NCI-H2171 treated with DMSO at 0.1 percent for 48 hours (cell line): Measurements from ENCODE around the gene NT5C1B.

ENCODE experiments used
- DNase-seq: peaks from one replicate; lab custom pipeline; 2025; lab: John Stamatoyannopoulos, UW

NT5C1B gene

DNA sequence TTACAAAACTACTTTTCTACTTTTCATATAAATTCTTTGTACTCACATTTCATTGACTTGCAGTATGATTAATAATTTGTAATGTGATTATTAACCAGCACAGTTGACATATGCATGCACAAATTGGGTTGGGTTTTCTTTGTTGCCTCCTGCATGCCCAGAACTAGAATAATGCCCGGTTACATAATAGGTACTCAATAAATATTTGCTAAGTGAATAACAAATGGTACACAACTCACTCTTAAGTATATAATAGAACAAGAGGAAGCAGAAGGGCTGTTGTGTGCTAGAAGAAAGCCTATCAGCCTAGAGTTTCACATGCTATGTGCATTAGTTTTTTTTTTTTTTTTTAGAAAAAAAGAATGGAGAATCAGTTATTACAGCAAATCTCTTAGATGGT lies 38.2 kb downstream of the NT5C1B start:
- no peak for DNase-seq

- no peak for DNase-seq
Measured at GRCh38 chr2:18550433-18550832, 38.9 kb downstream of the NT5C1B start.

GRCh38 chr2:18549083-18549482 lies 40.3 kb downstream of the NT5C1B start:
- no peak for DNase-seq

DNA sequence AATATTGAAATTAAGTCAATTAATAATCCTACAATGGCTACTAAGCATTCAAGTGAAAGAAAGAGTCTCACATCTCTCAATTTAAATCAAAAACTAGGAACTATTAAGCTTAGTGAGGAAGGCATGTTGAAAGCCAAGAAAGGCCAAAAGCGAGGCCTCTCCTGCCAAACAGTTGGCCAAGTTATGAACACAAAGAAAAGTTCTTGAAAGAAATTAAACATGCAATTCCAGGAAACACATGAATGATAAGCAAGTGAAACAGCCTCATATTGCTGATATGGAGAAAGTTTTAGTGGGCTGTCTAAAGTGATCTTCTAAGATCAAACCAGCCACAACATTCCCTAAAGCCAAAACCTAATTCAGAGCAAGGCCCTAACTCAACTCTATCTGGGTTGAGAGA lies 40.7 kb downstream of the NT5C1B start:
- no peak for DNase-seq

- DNase-seq = peak; percentile 32
Measured at GRCh38 chr2:18546567-18546966, 42.8 kb downstream of the NT5C1B start.

GRCh38 chr2:18545384-18545783 lies 44.0 kb downstream of the NT5C1B start:
- DNase-seq = no peak

- no peak for DNase-seq
Measured at GRCh38 chr2:18544171-18544570, 45.2 kb downstream of the NT5C1B start.

- DNase-seq = no peak
Measured at GRCh38 chr2:18540872-18541271, 48.5 kb downstream of the NT5C1B start.

GRCh38 chr2:18536697-18537096 lies 52.7 kb downstream of the NT5C1B start:
- DNase-seq = no peak

DNA sequence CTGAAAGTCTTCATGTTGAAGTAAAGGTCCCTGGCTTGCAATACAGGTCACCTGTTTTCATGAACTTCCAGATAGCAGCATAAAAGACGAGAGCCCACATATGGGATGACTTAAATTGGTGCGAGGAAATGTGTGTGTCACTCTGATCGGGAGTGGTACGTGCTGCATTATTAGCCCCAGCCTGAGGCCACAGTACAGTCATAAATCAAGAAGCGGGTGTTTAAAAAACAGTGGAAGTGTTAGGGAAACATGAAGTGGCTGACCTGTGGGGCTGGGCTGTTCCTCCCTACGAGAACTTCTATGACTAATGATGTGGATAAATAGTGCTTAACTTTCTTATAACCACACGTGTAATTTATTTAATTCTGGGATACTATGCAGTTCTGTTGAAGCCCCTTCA lies 53.3 kb downstream of the NT5C1B start:
- no peak for DNase-seq

- DNase-seq = no peak
Measured at GRCh38 chr2:18531194-18531593, 58.2 kb downstream of the NT5C1B start.

DNA sequence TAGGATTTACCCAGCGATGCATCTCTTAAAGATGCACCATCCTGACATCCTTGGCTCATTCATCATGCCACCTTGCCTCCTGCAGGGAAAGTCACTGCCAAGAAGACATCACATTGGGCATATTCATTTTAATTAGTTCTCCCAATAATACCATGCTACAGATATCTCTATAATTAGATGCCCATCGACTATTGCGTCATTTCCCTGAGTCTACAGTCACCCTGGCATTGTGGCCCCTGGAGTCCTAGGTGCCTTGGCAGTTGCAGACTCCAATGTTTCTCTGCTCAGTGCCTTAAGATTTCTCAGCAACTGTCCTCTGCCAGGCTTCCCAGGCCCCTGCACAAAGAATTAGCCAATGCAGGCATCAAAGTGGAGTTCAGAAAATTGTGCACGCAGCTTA lies 61.5 kb downstream of the NT5C1B start:
- no peak for DNase-seq

DNA sequence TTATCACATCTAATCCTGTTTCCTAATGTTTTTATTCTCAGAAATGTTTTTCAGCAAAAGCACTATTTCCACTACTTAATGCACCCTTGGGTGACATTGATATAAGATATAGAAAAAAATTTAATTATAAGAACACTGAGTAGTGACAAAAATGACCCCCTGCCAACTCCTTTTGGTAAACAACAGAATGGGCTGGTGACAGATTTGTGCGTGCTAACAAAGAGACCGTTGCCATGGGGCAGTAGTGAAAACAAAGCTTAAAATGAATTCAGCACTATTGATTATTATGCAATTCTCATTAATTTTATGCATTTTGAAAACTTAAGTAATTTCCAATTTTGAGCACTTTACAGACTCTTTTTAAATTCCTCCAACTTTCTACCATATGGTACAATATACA lies 62.0 kb downstream of the NT5C1B start:
- DNase-seq = no peak

DNA sequence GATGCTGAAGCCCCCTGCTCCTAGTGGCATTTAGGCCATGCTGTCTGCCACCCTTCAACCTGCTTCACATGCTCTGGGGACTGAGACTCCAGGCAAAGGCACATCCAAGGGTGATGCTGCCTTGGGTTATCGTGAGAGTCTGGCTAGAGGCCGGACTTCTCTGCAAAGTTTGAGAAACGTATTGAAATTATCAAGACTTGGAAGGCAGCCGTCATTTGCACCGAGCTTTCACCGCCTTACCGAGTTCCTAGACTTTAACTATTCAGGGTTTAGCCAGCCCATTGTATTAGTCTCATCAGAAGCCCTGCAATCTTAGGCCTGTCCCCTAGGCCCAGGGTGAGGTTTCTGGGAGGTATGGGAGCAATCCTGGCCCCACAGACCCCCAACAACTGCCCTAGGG lies 62.9 kb downstream of the NT5C1B start:
- DNase-seq = no peak

- no peak for DNase-seq
Measured at GRCh38 chr2:18525852-18526251, 63.5 kb downstream of the NT5C1B start.

GRCh38 chr2:18525236-18525635 lies 64.1 kb downstream of the NT5C1B start:
- no peak for DNase-seq

GRCh38 chr2:18522484-18523146 lies 66.8 kb downstream of the NT5C1B start:
- no peak for DNase-seq

GRCh38 chr2:18520451-18521425 lies 68.6 kb downstream of the NT5C1B start:
- DNase-seq = peak; percentile 74

DNA sequence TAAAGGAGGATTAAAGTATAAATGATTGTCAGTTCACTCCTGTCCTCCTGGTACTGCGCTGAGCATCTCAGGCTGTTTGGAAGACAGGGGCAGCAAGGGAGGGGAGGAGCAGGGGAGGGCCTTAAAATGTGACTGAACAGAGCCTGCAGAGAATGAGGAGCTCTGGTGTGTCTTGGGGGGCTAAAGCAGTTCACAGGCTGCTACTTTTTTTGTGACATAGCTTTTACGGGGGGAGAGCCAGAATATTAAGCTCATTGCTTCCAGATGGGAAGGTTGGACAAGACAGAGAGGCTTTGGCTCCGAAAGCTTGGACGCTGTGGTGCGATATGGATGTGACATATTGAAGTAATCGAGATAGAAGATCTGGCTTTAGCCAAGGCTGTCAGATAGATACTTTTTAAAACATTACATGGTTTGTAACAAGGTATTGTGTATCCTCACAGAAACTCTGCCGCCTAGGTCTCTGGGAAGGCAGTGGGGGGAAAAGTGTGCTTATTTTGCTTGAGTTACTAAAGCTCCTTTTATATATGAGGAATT lies 69.4 kb downstream of the NT5C1B start:
- DNase-seq = no peak

GRCh38 chr2:18518116-18519111 lies 71.0 kb downstream of the NT5C1B start:
- no peak for DNase-seq

- DNase-seq = no peak
Measured at GRCh38 chr2:18517386-18517785, 72.0 kb downstream of the NT5C1B start.

GRCh38 chr2:18516112-18516511 lies 73.3 kb downstream of the NT5C1B start:
- no peak for DNase-seq
